ENCODE measurements around the gene CFDP1. TPM values are rescaled to one million over a fixed set of nuclear protein-coding genes. Genes with fewer than 3 reads are reported as not detected.

CFDP1 gene
- total and polyA plus RNA-seq, 2 donors (not counting 3 experiments of a cell fraction or from before 2014, with no cell fraction given): 17.8 to 53.8 TPM

DNA sequence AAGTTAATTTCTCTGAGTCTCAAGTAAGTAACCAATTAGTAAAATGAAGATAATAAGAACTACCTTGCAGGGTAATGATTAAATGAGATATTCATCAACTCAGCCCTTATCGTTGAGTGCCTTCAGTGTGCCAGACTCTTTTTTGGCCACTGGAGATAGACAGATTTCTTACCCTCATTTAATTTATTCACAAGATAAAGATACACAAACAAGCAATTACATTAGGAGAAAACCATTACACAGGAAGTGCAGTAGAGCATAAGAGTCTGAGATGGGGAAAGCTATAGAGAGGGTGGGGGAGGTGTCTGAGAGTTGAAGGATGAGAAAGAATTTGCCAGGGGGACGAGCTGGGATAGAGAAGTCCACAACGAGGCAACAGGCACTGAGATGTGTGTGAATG, 109.4 kb downstream of the CFDP1 start:
- dilution Hi-C loops (cut with MboI; ENCODE audit: extremely low pct_ligation_motif_present, low sequenced_read_pairs) (no loop called here), intact Hi-C loops (cut with micrococcal nuclease) (no loop called here)
- no peak overlapping the region for H3K9ac ChIP-seq (replicated peaks; ENCODE audit: extremely low read depth, insufficient read depth, low read length)
- no peak for DNase-seq (ENCODE audit: low read depth, low spot score)
- BruUV-seq (replicated peaks): no TSS peak
- no peak overlapping the region for H3K4me3 ChIP-seq (replicated peaks in 1 of 3; ENCODE audit: insufficient read depth in 1 of 3, low read depth in 1 of 3, low read length in 3 of 3)
- H3K9me3 ChIP-seq (replicated peaks; ENCODE audit: control insufficient read depth, insufficient read depth, low read length): no peaks in the 10 kb centered on the region
- no peak for TF ChIP-seq POLR2AphosphoS5 (IDR thresholded peaks at IDR 0.05; ENCODE audit: insufficient read depth, low read depth, low read length)
- TF ChIP-seq, protein P1, sequence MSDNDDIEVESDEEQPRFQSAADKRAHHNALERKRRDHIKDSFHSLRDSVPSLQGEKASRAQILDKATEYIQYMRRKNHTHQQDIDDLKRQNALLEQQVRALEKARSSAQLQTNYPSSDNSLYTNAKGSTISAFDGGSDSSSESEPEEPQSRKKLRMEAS (IDR thresholded peaks at IDR 0.05; ENCODE audit: insufficient read depth, insufficient read length): no peak
- no peak for TF ChIP-seq FOS (IDR thresholded peaks at IDR 0.05; ENCODE audit: borderline replicate concordance, insufficient read depth, low read length)
- TF ChIP-seq JUN (IDR thresholded peaks at IDR 0.05; ENCODE audit: borderline replicate concordance, insufficient read depth, insufficient read length, low read depth): no peak
- TF ChIP-seq, protein P2, sequence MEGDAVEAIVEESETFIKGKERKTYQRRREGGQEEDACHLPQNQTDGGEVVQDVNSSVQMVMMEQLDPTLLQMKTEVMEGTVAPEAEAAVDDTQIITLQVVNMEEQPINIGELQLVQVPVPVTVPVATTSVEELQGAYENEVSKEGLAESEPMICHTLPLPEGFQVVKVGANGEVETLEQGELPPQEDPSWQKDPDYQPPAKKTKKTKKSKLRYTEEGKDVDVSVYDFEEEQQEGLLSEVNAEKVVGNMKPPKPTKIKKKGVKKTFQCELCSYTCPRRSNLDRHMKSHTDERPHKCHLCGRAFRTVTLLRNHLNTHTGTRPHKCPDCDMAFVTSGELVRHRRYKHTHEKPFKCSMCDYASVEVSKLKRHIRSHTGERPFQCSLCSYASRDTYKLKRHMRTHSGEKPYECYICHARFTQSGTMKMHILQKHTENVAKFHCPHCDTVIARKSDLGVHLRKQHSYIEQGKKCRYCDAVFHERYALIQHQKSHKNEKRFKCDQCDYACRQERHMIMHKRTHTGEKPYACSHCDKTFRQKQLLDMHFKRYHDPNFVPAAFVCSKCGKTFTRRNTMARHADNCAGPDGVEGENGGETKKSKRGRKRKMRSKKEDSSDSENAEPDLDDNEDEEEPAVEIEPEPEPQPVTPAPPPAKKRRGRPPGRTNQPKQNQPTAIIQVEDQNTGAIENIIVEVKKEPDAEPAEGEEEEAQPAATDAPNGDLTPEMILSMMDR (IDR thresholded peaks at IDR 0.05; ENCODE audit: extremely low read depth in 1 of 2, insufficient read depth in 1 of 2, low read depth in 1 of 2, low read length in 2 of 2): no peak
- no peak for TF ChIP-seq GATA2 (IDR thresholded peaks at IDR 0.05; ENCODE audit: insufficient read depth, insufficient read length, low read depth, low read length)
- TF ChIP-seq POLR2A (IDR thresholded peaks at IDR 0.05; ENCODE audit: low read depth, low read length): no peak
- no peak for TF ChIP-seq MYC (IDR thresholded peaks at IDR 0.05; ENCODE audit: low read depth, low read length)
- no peak for TF ChIP-seq EZH2 (IDR thresholded peaks at IDR 0.05; ENCODE audit: borderline replicate concordance, low read depth, low read length, severe bottlenecking)
- H2AFZ ChIP-seq (ENCODE audit: low read depth, low read length): no peak overlapping the region
- no peak for FAIRE-seq
- no peak overlapping the region for H3K27ac ChIP-seq (ENCODE audit: insufficient read depth, low read depth, low read length)
- no peaks in the 10 kb centered on the region for H3K36me3 ChIP-seq (ENCODE audit: control insufficient read depth in 2 of 2, extremely low read depth in 1 of 2, insufficient read depth in 2 of 2, low read length in 2 of 2)
- CTCF ChIA-PET: interaction anchor here (1.6 kb wide), 1 partner anchor 124 kb away, joined by 3 read pairs; no protein-coding TSS in a partner anchor
- H3K27me3 ChIP-seq (ENCODE audit: control insufficient read depth in 2 of 2, insufficient read depth in 2 of 2, low read length in 2 of 2): no peaks in the 10 kb centered on the region
- no peak overlapping the region for H3K4me2 ChIP-seq (ENCODE audit: insufficient read depth, low read length)
- no peaks in the 10 kb centered on the region for H4K20me1 ChIP-seq (replicated peaks; ENCODE audit: control insufficient read depth, extremely low read depth, insufficient read depth, low read length)
- H3K4me1 ChIP-seq (ENCODE audit: control insufficient read depth, extremely low read depth, insufficient read depth, low read length): peaks cover 22% of the 10 kb centered on the region
- POLR2A ChIA-PET: no interaction called here
- no peaks in the 10 kb centered on the region for H3K9me1 ChIP-seq (replicated peaks; ENCODE audit: control insufficient read depth, extremely low read depth, insufficient read depth, low read length)
- H3K79me2 ChIP-seq (ENCODE audit: control insufficient read depth, insufficient read depth, low read length): no peaks in the 10 kb centered on the region
